Prostate gland (tissue), 2 donors: ENCODE data around the gene CCDC148. TPM values are rescaled to one million over a fixed set of nuclear protein-coding genes. Genes with fewer than 3 reads are reported as not detected.

Experiments used
- DNase-seq: peaks from one replicate; pipeline ENCODE4 v3.0.0-alpha.2; 2019; ENCODE audit warnings: low spot score
- H3K27ac ChIP-seq, 2 donors: fragments of 200-600 bp; sonication (generic); 2 replicates each; pipeline ENCODE4 v1.5.1; 2017 to 2019
- H3K27me3 ChIP-seq: fragments of 200-600 bp; sonication (generic); replicated peaks from 2 replicates; pipeline ENCODE4 v1.5.1; 2019; ENCODE audit not compliant: insufficient read depth
- H3K36me3 ChIP-seq, 2 donors: fragments of 200-600 bp; sonication (generic); 1 replicate in 1 of 2; 2 replicates in 1 of 2; pipeline versions ENCODE4 v1.5.1 to v1.8.1; 2017 to 2019
- H3K4me1 ChIP-seq: fragments of 200-600 bp; sonication (generic); replicated peaks from 2 replicates; pipeline ENCODE4 v1.5.1; 2019
- H3K4me3 ChIP-seq, 2 donors: fragments of 200-600 bp; sonication (generic); 2 replicates each; pipeline ENCODE4 v1.5.1; 2017 to 2019
- H3K9me3 ChIP-seq: fragments of 200-600 bp; sonication (generic); 2 replicates; pipeline ENCODE4 v1.5.1; 2017
- POLR2A ChIP-seq: fragments of 450-650 bp; IDR thresholded peaks from one replicate; pipeline ENCODE4 v1.6.1; 2016; ENCODE audit warnings: antibody characterized with exemption, mild to moderate bottlenecking
- POLR2AphosphoS5 ChIP-seq: sonication (generic); formaldehyde crosslinking; IDR thresholded peaks from one replicate; pipeline ENCODE4 v1.6.1; 2017; ENCODE audit warnings: antibody characterized with exemption
- WGBS: methylation state at CpG from one replicate; pipeline ENCODE4 v1.1.5; 2018; 5-methylcytosine and 5-hydroxymethylcytosine counted together
- intact Hi-C: fragments of 100-400 bp; cut with DNase I; formaldehyde crosslinking; loops from one replicate; pipeline ENCODE4 v1.14.2; 2022
- total RNA-seq, 2 donors: library from RNA; depleted of rRNA; stranded (reverse); fragments of >200 nt; gene quantifications; one replicate each; pipeline ENCODE4 v1.1.0, GENCODE V29; 2016
- TF ChIP-seq, protein P1 (sequence below), 4 experiments: fragments of 200-600 bp in 2 of 4; fragments of 450-650 bp in 2 of 4; sonication (generic) in 2 of 4; IDR thresholded peaks; 1 replicate in 3 of 4; 2 replicates in 1 of 4; pipeline ENCODE4 v1.5.1; 2016 to 2019; ENCODE audit warnings: antibody characterized with exemption in 4 of 4, mild to moderate bottlenecking in 2 of 4, moderate library complexity in 2 of 4

The CCDC148 gene
- total RNA-seq, 2 donors from 2014 or later: 1.5 to 1.6 TPM

DNA sequence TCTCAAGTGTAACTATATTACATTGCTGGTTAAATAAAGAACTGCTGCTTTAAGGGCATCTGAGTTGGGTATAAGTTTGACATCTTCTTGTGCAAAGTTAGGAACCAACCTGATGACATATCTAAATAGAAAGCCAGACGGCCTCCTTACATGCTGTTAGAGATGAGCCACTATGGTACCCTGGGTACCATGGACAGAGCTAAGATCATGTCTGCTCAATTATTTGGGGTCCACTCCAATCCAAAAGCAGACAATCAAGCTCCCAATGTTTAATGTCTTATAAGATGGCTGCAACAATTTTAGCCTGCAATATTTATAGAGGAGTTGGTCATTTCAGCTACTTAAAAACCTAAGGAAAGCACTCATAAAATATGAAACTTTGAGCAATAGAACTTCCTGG lies 268.6 kb downstream of the CCDC148 start:
- DNase-seq: no peak
- Histone ChIP-seq H3K4me3 (no peak overlapping the region), H3K9me3 (no peaks in the 10 kb centered on the region), H3K27me3 (no peaks in the 10 kb centered on the region), H3K27ac (no peak overlapping the region), H3K4me1 (no peaks in the 10 kb centered on the region), H3K36me3 (no peaks in the 10 kb centered on the region)
- TF ChIP-seq POLR2A (no peak), POLR2AphosphoS5 (no peak)
- TF ChIP-seq, protein P1, sequence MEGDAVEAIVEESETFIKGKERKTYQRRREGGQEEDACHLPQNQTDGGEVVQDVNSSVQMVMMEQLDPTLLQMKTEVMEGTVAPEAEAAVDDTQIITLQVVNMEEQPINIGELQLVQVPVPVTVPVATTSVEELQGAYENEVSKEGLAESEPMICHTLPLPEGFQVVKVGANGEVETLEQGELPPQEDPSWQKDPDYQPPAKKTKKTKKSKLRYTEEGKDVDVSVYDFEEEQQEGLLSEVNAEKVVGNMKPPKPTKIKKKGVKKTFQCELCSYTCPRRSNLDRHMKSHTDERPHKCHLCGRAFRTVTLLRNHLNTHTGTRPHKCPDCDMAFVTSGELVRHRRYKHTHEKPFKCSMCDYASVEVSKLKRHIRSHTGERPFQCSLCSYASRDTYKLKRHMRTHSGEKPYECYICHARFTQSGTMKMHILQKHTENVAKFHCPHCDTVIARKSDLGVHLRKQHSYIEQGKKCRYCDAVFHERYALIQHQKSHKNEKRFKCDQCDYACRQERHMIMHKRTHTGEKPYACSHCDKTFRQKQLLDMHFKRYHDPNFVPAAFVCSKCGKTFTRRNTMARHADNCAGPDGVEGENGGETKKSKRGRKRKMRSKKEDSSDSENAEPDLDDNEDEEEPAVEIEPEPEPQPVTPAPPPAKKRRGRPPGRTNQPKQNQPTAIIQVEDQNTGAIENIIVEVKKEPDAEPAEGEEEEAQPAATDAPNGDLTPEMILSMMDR (IDR thresholded peaks at IDR 0.05): no peak
- intact Hi-C loops: no loop called here
- 80% methylated on average over 1 of the region's 1 CpG for WGBS

DNA sequence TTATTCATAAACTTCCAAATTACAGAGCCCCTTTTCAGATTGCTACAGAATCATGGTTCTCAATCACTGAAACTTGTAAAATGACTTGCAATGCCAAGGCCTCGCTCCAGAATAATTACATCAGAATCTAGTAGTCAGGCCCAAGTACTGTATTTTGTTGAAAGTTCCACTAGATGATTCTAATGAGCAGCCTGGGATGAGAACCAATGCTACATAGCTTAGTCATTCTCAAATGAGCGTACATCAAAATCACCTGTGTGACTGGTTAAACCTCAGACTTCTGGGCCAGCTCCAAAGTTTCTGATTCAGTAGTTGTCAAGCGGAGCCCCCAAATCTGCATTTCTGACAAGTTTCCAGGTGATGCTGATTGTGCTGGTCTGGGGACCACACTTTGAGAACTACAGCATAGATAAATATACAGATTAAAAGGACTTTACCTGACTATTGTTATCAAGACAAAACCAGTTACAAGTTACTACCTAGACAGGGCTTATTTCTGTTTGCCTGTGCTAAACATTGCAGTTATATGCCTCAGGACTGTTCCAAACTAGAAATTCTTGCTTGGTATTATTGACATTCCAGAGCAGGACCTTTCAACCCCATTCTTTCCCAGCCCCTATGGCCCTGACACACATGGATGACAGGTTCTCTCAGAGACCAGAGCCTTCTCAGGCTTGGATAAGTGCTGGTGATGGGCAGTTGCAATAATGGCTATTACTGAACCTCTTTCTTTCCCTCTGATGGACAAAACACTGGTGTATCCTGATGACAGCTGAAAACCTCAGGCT lies 271.8 kb downstream of the CCDC148 start:
- intact Hi-C loops: loop anchor here (5.0 kb wide), 1 partner anchor 563 kb away; no protein-coding TSS in a partner anchor
- no peak for TF ChIP-seq POLR2A
- TF ChIP-seq, protein P1 (IDR thresholded peaks at IDR 0.05): no peak
- no peak for TF ChIP-seq POLR2AphosphoS5
- Histone ChIP-seq H3K36me3 (no peaks in the 10 kb centered on the region), H3K4me1 (no peaks in the 10 kb centered on the region), H3K27me3 (no peaks in the 10 kb centered on the region), H3K4me3 (no peak overlapping the region), H3K27ac (no peak overlapping the region), H3K9me3 (no peaks in the 10 kb centered on the region)
- DNase-seq: no peak
- 70% methylated on average over 3 of the region's 3 CpGs for WGBS

DNA sequence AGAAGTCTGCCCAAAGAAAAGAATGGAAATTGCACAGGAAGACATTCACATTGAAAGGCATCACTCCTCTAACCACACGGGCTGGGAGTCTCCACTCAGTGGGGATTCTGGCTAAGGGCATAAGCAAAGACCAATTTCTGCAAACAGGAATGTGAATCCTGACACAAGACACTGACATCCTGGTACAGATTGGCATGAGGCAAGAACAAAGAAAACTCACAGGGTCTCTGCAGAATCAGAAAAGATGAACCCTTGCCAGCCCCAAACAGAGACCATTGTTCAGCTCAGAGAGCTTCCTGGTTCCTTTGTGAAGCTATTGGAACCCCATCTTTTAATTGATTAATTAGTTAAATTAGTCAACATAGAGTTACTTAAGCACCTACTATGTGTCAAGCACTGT lies 272.6 kb downstream of the CCDC148 start:
- intact Hi-C loops: loop anchor here (5.0 kb wide), 1 partner anchor 563 kb away; no protein-coding TSS in a partner anchor
- TF ChIP-seq, protein P1 (IDR thresholded peaks at IDR 0.05): no peak
- TF ChIP-seq POLR2AphosphoS5: no peak
- no peak for TF ChIP-seq POLR2A
- H3K4me3 ChIP-seq: no peak overlapping the region

DNA sequence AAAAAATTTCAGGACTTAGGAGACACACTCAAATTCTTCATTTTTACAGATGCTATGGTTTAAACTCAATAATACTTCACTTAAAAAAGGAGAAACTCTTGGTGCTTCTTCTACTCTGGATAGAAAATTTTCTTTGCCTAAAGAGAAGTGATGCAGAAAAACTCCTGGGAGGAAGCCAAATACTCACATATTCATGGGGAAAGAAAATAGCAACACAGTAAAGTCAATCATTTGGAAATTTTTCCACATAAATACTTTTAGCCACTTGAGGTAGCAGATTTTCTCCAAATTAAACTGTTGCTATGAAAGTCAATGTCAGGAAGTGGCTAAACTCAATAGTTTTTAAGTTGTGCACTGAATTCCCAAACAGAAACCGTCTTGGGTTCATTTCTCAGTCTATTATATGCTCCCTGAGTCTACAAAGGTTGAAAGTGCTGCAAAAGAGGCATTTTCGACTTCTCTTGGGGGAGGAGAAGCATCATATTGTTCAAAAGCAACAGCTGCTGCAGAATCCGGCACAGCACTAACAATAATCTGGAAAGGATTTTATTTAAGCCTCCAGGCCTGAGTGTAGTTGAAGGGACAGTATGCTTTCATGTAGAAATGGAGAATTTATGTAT lies 273.8 kb downstream of the CCDC148 start:
- Histone ChIP-seq H3K27me3 (no peaks in the 10 kb centered on the region), H3K4me3 (no peak overlapping the region), H3K36me3 (no peaks in the 10 kb centered on the region), H3K27ac (no peak overlapping the region), H3K4me1 (no peaks in the 10 kb centered on the region), H3K9me3 (no peaks in the 10 kb centered on the region)
- TF ChIP-seq, protein P1 (IDR thresholded peaks at IDR 0.05): no peak
- TF ChIP-seq POLR2AphosphoS5 (no peak), POLR2A (no peak)
- 51% methylated on average over 3 of the region's 3 CpGs for WGBS
- intact Hi-C loops: loop anchor here (5.0 kb wide), 1 partner anchor 565 kb away; no protein-coding TSS in a partner anchor
- DNase-seq: no peak

More for the DNA sequence above, 272.6 kb downstream of the CCDC148 start:
- H3K4me1 ChIP-seq: no peaks in the 10 kb centered on the region
- no peaks in the 10 kb centered on the region for H3K36me3 ChIP-seq
- DNase-seq: no peak
- H3K27me3 ChIP-seq: no peaks in the 10 kb centered on the region
- no peak overlapping the region for H3K27ac ChIP-seq
- WGBS: 41% methylated on average over 1 of the region's 1 CpG
- no peaks in the 10 kb centered on the region for H3K9me3 ChIP-seq
